B cell (primary cell): ENCODE data around the gene ISM1. TPM values are rescaled to one million over a fixed set of nuclear protein-coding genes. Genes with fewer than 3 reads are reported as not detected.

ENCODE experiments used
- ATAC-seq: fragments of 200-7000 bp; cut with Tn5 transposase; one replicate; pipeline ENCODE4 v1.10.0; 2021; ENCODE audit warnings: low read depth, mild to moderate bottlenecking, moderate number of reproducible peaks, moderate library complexity
- CTCF ChIA-PET: fragments of 350-600 bp; sonication (Branson Sonifier 250); formaldehyde crosslinking; loops from one replicate; lab custom pipeline; 2021; ENCODE audit warnings: antibody characterized with exemption, inconsistent platforms; lab: Charles Lee
- POLR2A ChIA-PET: fragments of 350-600 bp; sonication (Branson Sonifier 250); formaldehyde crosslinking; loops from one replicate; lab custom pipeline; 2021; ENCODE audit warnings: antibody characterized with exemption; lab: Charles Lee
- DNase-seq: peaks from one replicate; pipeline ENCODE4 v3.0.0; 2013
- H2AFZ ChIP-seq: 2 replicates; pipeline ENCODE4 v1.6.1; 2012; ENCODE audit warnings: mild to moderate bottlenecking, low read depth, low read length; ENCODE audit not compliant: insufficient read depth, poor library complexity, severe bottlenecking
- H3K27ac ChIP-seq, 2 donors: 1 replicate in 1 of 2; 2 replicates in 1 of 2; pipeline ENCODE4 v1.5.1; 2012 to 2013; ENCODE audit warnings: low read length in 2 of 2, mild to moderate bottlenecking in 2 of 2, moderate library complexity in 1 of 2
- H3K27me3 ChIP-seq, 4 experiments: fragments of 200-600 bp in 1 of 4; sonication (generic) in 1 of 4; replicated peaks in 1 of 4; 1 replicate in 2 of 4; 2 replicates in 2 of 4; pipeline versions ENCODE4 v1.6.1 to v1.7.0; 2013 to 2016; ENCODE audit warnings: low read length in 3 of 4, mild to moderate bottlenecking in 2 of 4, mixed read lengths in 1 of 4, moderate library complexity in 1 of 4; ENCODE audit not compliant: insufficient read depth in 4 of 4, control insufficient read depth in 3 of 4; ENCODE audit errors: control extremely low read depth in 1 of 4
- H3K36me3 ChIP-seq, 2 experiments: replicated peaks in 1 of 2; 1 replicate in 1 of 2; 2 replicates in 1 of 2; pipeline versions ENCODE4 v1.6.1 to v1.7.1; 2013; ENCODE audit warnings: low read length in 1 of 2; ENCODE audit not compliant: insufficient read depth in 2 of 2, control insufficient read depth in 1 of 2; ENCODE audit errors: control extremely low read depth in 1 of 2, extremely low read depth in 1 of 2
- H3K4me1 ChIP-seq, 2 donors: fragments of 200-600 bp in 1 of 2; sonication (generic) in 1 of 2; 1 replicate in 1 of 2; 2 replicates in 1 of 2; pipeline versions ENCODE4 v1.5.1 to v1.6.1; 2013 to 2017; ENCODE audit warnings: low read length in 2 of 2; ENCODE audit not compliant: control insufficient read depth in 2 of 2, insufficient read depth in 2 of 2
- H3K4me2 ChIP-seq: replicated peaks from 2 replicates; pipeline ENCODE3; 2012; ENCODE audit warnings: mild to moderate bottlenecking, low read depth, low read length; ENCODE audit not compliant: poor library complexity, severe bottlenecking
- H3K4me3 ChIP-seq, 5 experiments: fragments of 200-600 bp in 1 of 5; sonication (generic) in 1 of 5; 1 replicate in 3 of 5; 2 replicates in 2 of 5; pipeline versions ENCODE4 v1.5.1 to v1.7.0; 2011 to 2016; ENCODE audit warnings: low read length in 4 of 5, mild to moderate bottlenecking in 4 of 5, low read depth in 2 of 5, control low read depth in 1 of 5, moderate library complexity in 1 of 5; ENCODE audit not compliant: insufficient read depth in 1 of 5; ENCODE audit errors: control extremely low read depth in 1 of 5, extremely low read depth in 1 of 5
- H3K79me2 ChIP-seq: fragments of 200-600 bp; sonication (generic); one replicate; pipeline ENCODE4 v1.6.0; 2016; ENCODE audit warnings: low read length; ENCODE audit not compliant: control insufficient read depth, insufficient read depth
- H3K9ac ChIP-seq: fragments of 200-600 bp; sonication (generic); 2 replicates; pipeline ENCODE4 v1.6.1; 2017; ENCODE audit warnings: mild to moderate bottlenecking, low read length, moderate library complexity
- H3K9me3 ChIP-seq, 3 donors: one replicate each; pipeline versions ENCODE4 v1.6.1 to v1.7.1; 2013; ENCODE audit warnings: low read length in 2 of 3; ENCODE audit not compliant: control insufficient read depth in 2 of 3, insufficient read depth in 1 of 3; ENCODE audit errors: control extremely low read depth in 1 of 3
- H4K20me1 ChIP-seq: 2 replicates; pipeline ENCODE4 v1.6.0; 2012; ENCODE audit warnings: mild to moderate bottlenecking, low read length; ENCODE audit not compliant: insufficient read depth, control insufficient read depth, poor library complexity, severe bottlenecking
- H3K27ac Mint-ChIP-seq: one replicate; pipeline ENCODE4 v1.8.0; 2021; ENCODE audit warnings: mixed read lengths
- H3K27me3 Mint-ChIP-seq: one replicate; pipeline ENCODE4 v1.8.0; 2021; ENCODE audit warnings: mixed read lengths
- H3K4me1 Mint-ChIP-seq: one replicate; pipeline ENCODE4 v1.8.0; 2021; ENCODE audit warnings: mixed read lengths
- H3K4me3 Mint-ChIP-seq: one replicate; pipeline ENCODE4 v1.8.0; 2021; ENCODE audit warnings: mixed read lengths
- H3K9me3 Mint-ChIP-seq: one replicate; pipeline ENCODE4 v1.8.0; 2022; ENCODE audit warnings: mixed read lengths; ENCODE audit not compliant: insufficient read depth
- CTCF ChIP-seq: fragments of 200-600 bp; IDR thresholded peaks from one replicate; pipeline ENCODE4 v1.8.0; 2022; ENCODE audit warnings: antibody characterized with exemption, mild to moderate bottlenecking
- EZH2 ChIP-seq: IDR thresholded peaks from 2 replicates; pipeline ENCODE4 v1.6.1; 2012; ENCODE audit warnings: borderline replicate concordance, low read depth, mild to moderate bottlenecking, moderate library complexity, low read length; ENCODE audit not compliant: insufficient read depth, poor library complexity, severe bottlenecking
- WGBS: methylation state at CpG from one replicate; pipeline ENCODE4 v1.1.5; 2013; ENCODE audit warnings: missing lambda C conversion rate; ENCODE audit not compliant: insufficient coverage; 5-methylcytosine and 5-hydroxymethylcytosine counted together
- intact Hi-C: fragments of 100-400 bp; cut with micrococcal nuclease; formaldehyde crosslinking; loops from one replicate; pipeline ENCODE4 v1.10.0; 2022
- polyA plus RNA-seq: library from polyadenylated mRNA; depleted of rRNA; stranded (reverse); fragments of >200 nt; gene quantifications from 2 replicates; pipeline ENCODE4 v1.2.3, GENCODE V29; 2012
- total RNA-seq, 2 donors: library from RNA; stranded (reverse); fragments of 120-200 nt in 1 of 2; gene quantifications; 1 replicate in 1 of 2; 2 replicates in 1 of 2; pipeline versions ENCODE4 v1.2.3 to v1.2.4, GENCODE V29; 2013 to 2022

The ISM1 gene
- total and polyA plus RNA-seq, 2 donors (not counting 1 experiment from before 2014, with no cell fraction given) = not detected

GRCh38 chr20:13338097-13338661, 117.1 kb downstream of the ISM1 start:
- Mint-ChIP-seq H3K4me1 (no peaks in the 10 kb centered on the region), H3K27ac (no peak overlapping the region), H3K4me3 (no peak overlapping the region), H3K9me3 (no peaks in the 10 kb centered on the region), H3K27me3 (peaks cover 4% of the 10 kb centered on the region)
- Histone ChIP-seq H3K4me1 (no peaks in the 10 kb centered on the region), H3K9me3 (no peaks in the 10 kb centered on the region), H3K27me3 (peaks cover 0 to 3% (median 0%) of the 10 kb centered on the region in 4 experiments), H3K4me3 (no peak overlapping the region), H3K4me2 (no peak overlapping the region), H3K79me2 (no peaks in the 10 kb centered on the region), H4K20me1 (no peaks in the 10 kb centered on the region), H2AFZ (no peak overlapping the region), H3K27ac (no peak overlapping the region), H3K36me3 (no peaks in the 10 kb centered on the region), H3K9ac (no peak overlapping the region)
- WGBS = no CpG with 5 or more reads among the region's 2 CpGs
- no peak for TF ChIP-seq CTCF
- no peak for TF ChIP-seq EZH2
- intact Hi-C loops = no loop called here
- ATAC-seq (no peak), DNase-seq (no peak)
- CTCF ChIA-PET = no interaction called here
- POLR2A ChIA-PET = no interaction called here

- Histone ChIP-seq H3K4me3 (no peak overlapping the region), H3K36me3 (no peaks in the 10 kb centered on the region), H3K9ac (no peak overlapping the region), H3K9me3 (no peaks in the 10 kb centered on the region), H4K20me1 (no peaks in the 10 kb centered on the region), H3K27me3 (no peaks in the 10 kb centered on the region), H3K79me2 (no peaks in the 10 kb centered on the region), H3K4me1 (no peaks in the 10 kb centered on the region), H3K27ac (no peak overlapping the region), H3K4me2 (no peak overlapping the region), H2AFZ (no peak overlapping the region)
- ATAC-seq (no peak), DNase-seq (no peak)
- Mint-ChIP-seq H3K27me3 (peaks cover under 1% of the 10 kb centered on the region), H3K4me1 (no peaks in the 10 kb centered on the region), H3K4me3 (no peak overlapping the region), H3K9me3 (no peaks in the 10 kb centered on the region), H3K27ac (no peak overlapping the region)
- CTCF ChIA-PET = interaction anchor here (0.7 kb wide), 1 partner anchor 8 kb away, joined by 3 read pairs; no protein-coding TSS in a partner anchor
- POLR2A ChIA-PET = no interaction called here
- TF ChIP-seq CTCF (no peak), EZH2 (no peak)
- intact Hi-C loops = no loop called here
- 74% methylated on average over 2 of the region's 3 CpGs for WGBS
These were observed 117.9 kb downstream of the ISM1 start for GRCh38 chr20:13338999-13339411.
